K562 (cell line): Measurements from ENCODE around the gene SENP8. TPM values are rescaled to one million over a fixed set of nuclear protein-coding genes. Genes with fewer than 3 reads are reported as not detected.

Experiments used
- CREBBP ChIP-seq: IDR thresholded peaks from one replicate; pipeline ENCODE4 v1.6.1; 2012; ENCODE audit warnings: low read depth, mild to moderate bottlenecking, control low read depth, inconsistent platforms, low read length
- CTBP1 ChIP-seq: fragments of 450-650 bp; IDR thresholded peaks from 2 replicates; pipeline ENCODE4 v1.6.1; 2016; ENCODE audit warnings: borderline replicate concordance
- DPF2 ChIP-seq: fragments of 450-650 bp; IDR thresholded peaks from 2 replicates; pipeline ENCODE4 v1.6.1; 2016
- E2F3 ChIP-seq: fragments of 250-450 bp; sonication (Bioruptor Pico); IDR thresholded peaks from 2 replicates; pipeline ENCODE4 v1.4.0; 2020; ENCODE audit warnings: mild to moderate bottlenecking
- E2F5 ChIP-seq: sonication (generic); formaldehyde crosslinking; IDR thresholded peaks from 2 replicates; pipeline ENCODE4 v1.8.0; 2022; ENCODE audit warnings: mild to moderate bottlenecking, missing genetic modification reagents
- ETS1 ChIP-seq: conservative IDR thresholded peaks from 2 replicates; pipeline ENCODE4 v1.6.1; 2011; ENCODE audit warnings: low read depth, mild to moderate bottlenecking, low read length; ENCODE audit not compliant: control insufficient read depth
- FOXA1 ChIP-seq: fragments of 450-650 bp; IDR thresholded peaks from 2 replicates; pipeline ENCODE4 v1.6.1; 2016; ENCODE audit warnings: mild to moderate bottlenecking, borderline replicate concordance
- GABPB1 ChIP-seq: sonication (generic); formaldehyde crosslinking; IDR thresholded peaks from 2 replicates; pipeline ENCODE4 v1.8.0; 2022; ENCODE audit warnings: mild to moderate bottlenecking, missing genetic modification reagents
- MCM5 ChIP-seq: fragments of 450-650 bp; IDR thresholded peaks from 2 replicates; pipeline ENCODE4 v1.6.1; 2016; ENCODE audit warnings: low read depth
- MNT ChIP-seq, 2 experiments: fragments of 450-650 bp; conservative IDR thresholded peaks; 2 replicates each; pipeline ENCODE4 v1.6.1; 2017; ENCODE audit warnings: mild to moderate bottlenecking in 2 of 2, moderate library complexity in 2 of 2
- NEUROD1 ChIP-seq: fragments of 150-350 bp; IDR thresholded peaks from 2 replicates; pipeline ENCODE4 v1.6.1; 2014; ENCODE audit warnings: borderline replicate concordance, low read length, low read depth; ENCODE audit not compliant: partially characterized antibody
- RNF219 ChIP-seq: fragments of 250-450 bp; sonication (Bioruptor Pico); IDR thresholded peaks from 2 replicates; pipeline ENCODE4 v1.5.0; 2022; ENCODE audit warnings: mild to moderate bottlenecking
- SRSF9 ChIP-seq: fragments of 200-400 bp; formaldehyde crosslinking; IDR thresholded peaks from 2 replicates; pipeline ENCODE4 v1.6.1; 2017; ENCODE audit warnings: low read depth, low read length, borderline replicate concordance
- THRA ChIP-seq: fragments of 450-650 bp; IDR thresholded peaks from 2 replicates; pipeline ENCODE4 v1.6.1; 2017; ENCODE audit warnings: mild to moderate bottlenecking, moderate library complexity
- ZNF518B ChIP-seq: fragments of 250-450 bp; sonication (Bioruptor Pico); IDR thresholded peaks from 2 replicates; pipeline ENCODE4 v1.5.0; 2021; ENCODE audit warnings: mild to moderate bottlenecking, moderate library complexity
- polyA plus RNA-seq, 8 experiments: library from polyadenylated mRNA; depleted of rRNA in 4 of 8; stranded (reverse) in 5 of 8; unstranded in 3 of 8; fragments of >200 nt; fragmentation: Nextera tagmentation in 2 of 8; fragmentation: Illumina TruSeq in 1 of 8; extraction: Ambion mirVana in 2 of 8; extraction: Trizol in 1 of 8; gene quantifications; 2 replicates each; pipeline versions ENCODE4 v1.2.1 to v1.2.3, GENCODE V29; 2011 to 2014; ENCODE audit warnings: inconsistent platforms in 1 of 8, missing spikeins in 1 of 8
- total RNA-seq, 7 experiments: library from RNA; depleted of rRNA in 6 of 7; stranded (reverse); fragments of >200 nt in 6 of 7; fragmentation: Illumina TruSeq in 2 of 7; extraction: Trizol in 2 of 7; gene quantifications; 2 replicates each; pipeline versions ENCODE4 v1.2.1 to v1.2.3, GENCODE V29; 2011 to 2021; ENCODE audit warnings: low replicate concordance in 1 of 7

Gene SENP8
- total and polyA plus RNA-seq, 9 of the 15 experiments (the other 6 are each of a cell fraction or from before 2014, with no cell fraction given), result 1.4 to 5.4 (median 2.4) TPM

GRCh38 chr15:72118017-72118978 is at the start of gene SENP8, which contains the start of gene MYO9A (continued):
- TF ChIP-seq ETS1 (0 out of 2 replicates have a peak, but pooled peaks have one; percentile 21), THRA (no peak), ZNF518B (CRISPR knock-in tag) (no peak), CTBP1 (peak; percentile 1; the same call in 1 of the 2 replicates), CREBBP (no peak), E2F5 (no peak), FOXA1 (no peak), E2F3 (no peak), RNF219 (CRISPR knock-in tag) (no peak), NEUROD1 (no peak), MCM5 (no peak), SRSF9 (no peak), DPF2 (peak; percentile 28; the same call in 1 of the 2 replicates), MNT (conservative IDR thresholded peaks at IDR 0.05) (peak in 1 of 2 experiments; percentile 79; a peak in 3 of 4 replicates), GABPB1 (CRISPR knock-in tag) (no peak)
